ENCODE data around the gene PAK4.
"Not testable (repeated sequence)": the region's sequence is repeated elsewhere in the genome, so short reads cannot be mapped to it uniquely, and the experiment has no call there.

The PAK4 gene

DNA sequence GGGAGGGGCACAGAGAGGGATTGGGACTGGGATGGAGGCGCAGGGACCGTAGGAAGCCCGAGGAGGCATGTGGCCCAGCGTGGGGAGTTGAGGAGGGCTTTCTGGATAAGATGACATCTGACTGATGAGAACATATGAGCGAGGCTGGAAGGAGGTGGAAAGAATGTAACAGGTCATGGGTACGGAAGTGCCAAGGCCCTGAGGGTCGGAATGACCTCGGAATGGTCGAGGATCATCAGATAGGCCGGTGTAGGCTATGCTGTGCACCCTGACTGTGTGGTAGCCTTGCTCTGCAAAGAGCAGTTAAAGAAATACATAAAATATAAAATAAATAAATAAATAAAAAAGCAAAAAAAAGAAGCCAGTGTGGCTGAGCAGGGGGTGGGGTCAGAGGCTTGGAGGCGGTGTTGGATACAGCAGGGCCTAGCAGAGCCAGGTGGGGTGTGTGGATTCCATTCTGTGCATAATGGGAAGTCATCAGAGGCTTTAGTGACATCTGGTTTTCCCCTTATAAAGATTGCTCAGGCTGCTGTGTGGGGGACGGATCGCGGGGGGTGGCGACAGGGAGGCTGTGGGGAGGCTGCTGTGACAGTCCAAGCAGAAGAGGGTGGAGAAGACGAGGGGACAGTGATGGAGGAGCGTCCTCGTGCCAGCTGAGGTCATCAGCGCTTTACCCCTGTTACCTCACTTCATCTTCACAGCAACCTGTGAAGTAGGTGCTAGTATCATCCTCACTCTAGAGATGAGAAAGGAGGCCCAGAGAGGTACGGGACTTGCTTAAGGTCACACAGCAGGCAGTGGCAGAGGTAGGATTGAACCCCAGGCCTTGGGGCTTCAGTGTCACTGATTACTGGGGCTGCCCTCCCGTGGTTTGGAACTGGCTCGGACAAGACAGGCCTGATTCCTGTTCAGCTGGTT is 5.0 kb downstream of the PAK4 start:
- DNase-seq = no peak

DNA sequence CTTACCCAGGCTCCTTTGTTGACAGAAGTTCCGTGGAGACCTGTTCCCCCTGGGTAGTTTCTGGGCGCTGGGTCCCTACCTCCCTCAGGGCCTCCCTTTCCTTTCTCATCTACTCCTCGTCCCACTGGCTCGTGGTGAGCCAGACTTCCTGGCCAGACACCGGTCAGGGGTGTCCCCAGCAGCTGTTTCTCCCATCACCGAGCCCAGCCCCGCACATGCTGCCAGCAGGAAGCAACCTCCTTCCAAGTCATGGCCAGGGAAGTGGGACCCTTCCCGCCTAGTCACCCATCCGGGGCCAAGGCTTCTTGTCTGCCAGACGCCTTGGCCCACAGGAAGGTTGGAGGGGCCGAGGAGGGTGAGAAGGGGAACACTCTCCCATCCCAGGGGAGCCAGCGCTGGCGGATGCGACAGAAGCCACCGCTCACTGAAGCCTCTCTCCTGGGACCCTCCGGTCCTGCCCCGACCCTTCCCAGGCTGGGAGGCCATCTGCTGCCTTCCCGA is 5.7 kb downstream of the PAK4 start:
- no peak for DNase-seq

DNA sequence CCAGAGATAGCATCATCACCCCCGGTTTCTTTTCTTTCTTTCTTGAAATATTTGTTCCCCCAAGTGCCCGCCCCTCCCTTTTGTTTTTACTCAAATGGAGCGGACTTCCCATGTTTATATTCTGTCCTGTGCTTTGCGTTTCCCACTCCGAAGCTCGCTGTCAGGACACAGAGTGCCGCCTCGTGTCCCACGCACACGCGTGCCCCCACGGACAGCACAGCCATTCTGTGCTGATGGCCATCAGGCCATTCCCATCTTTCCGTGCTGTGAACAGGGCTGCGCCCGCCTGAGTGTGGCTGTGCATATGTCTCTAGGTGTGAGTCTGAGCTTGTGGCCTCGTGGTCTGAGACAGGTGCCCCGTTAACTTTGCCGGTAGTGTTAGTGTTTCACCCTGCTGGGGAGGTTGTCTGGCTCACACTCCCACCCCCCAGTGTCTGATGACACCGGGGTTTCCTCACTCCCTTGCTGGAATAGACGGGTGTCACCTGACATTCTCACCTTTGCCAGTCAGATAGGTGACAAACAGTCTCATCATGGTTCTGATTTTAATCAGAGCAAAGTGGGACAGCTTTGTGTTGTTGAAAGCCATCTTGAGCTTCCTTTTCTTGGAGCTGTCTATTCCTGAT is 6.9 kb downstream of the PAK4 start:
- DNase-seq = no peak

DNA sequence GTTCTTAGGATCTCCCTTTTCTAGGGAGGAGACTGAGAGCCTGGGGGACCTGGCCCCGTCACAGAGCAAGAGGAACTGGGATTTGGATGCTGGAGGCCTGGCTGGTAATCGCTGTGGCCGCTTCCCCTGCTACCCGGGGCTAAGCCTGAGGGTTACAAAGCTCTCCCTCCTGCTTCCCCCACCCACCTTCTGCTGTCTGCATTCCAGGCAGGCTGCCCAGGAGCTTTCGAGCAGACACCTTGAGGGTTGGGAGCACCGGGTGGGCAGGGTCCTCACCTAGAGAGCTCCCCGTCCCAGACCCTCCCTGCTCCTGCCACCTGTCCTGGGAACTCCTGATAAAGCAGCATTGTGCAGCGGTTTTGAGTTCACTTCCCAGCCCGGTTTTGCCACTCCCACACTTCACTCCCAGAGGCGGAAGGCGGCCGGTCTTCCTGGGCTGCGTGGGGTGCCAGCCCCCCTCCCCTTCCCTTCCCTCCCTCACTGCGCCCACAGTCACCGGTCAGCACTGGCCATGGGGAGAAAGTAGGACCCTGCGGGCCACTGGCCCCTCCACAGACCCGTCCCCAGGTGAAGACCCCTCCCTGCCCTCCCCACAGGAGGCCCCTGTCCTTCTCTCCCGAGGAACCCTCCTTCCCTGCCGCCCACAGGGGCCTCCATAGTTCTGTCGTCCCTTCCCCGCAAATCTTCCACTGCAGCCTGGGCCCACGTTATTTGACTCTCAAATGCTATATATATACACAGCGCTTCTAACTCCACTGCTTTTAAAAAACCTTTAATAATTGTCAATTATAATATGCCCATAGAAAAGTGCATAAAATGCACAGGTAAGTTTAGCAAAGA is 8.1 kb downstream of the PAK4 start:
- no peak for DNase-seq

DNA sequence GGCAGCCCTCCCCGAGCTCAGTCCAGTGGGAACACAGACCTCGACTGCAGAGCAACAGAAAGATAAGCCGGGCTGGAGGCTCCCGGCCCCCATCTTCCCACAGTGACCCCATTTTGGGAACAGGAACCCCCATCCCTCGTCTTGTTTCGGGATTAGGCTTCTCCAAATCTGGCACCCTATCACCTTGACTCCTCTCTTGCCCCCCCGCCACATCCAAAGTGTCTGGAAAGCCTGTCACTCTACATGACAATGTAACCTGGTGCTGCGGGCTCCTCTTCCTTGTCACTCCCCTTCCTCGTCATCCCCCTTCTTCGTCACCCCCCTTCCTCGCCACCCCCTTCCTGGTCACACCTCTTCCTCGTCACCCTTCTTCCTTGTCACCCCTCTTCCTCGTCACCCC is 10.1 kb downstream of the PAK4 start:
- DNase-seq = no peak

DNA sequence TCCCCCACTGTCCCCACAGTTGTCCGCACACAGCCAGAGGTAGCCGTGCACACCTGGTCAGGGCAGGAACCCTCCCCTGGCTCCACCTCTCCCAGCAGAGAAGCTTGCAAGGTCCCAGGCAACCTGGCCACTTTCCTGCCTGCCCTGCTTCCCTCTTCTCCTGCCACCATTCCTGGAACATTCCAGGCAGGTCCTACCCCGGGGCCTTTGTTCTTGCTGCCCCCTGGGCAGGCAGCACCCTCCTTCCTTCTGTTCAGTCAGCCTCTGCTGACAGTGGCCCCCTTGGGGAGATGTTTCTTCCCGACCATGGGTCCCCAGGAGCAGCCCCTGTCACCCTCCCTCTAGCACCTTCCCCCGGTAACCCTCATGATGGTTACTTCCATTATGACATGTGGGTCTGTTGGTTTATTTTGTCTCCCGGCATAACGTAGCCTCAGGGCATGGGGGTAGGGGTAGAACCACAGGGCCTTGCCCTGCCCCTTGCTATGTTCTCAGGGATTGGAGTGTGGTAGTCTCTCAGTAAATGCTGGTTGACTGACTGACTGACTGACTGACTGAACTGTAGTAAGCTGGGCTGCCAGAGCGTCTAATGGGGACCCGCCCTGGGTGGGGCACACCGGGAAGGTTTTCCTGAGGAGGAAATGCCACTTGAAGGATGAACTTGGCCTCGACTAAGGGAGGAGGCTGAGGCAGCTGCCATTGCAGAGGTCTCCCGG is 10.8 kb downstream of the PAK4 start:
- no peak for DNase-seq

DNA sequence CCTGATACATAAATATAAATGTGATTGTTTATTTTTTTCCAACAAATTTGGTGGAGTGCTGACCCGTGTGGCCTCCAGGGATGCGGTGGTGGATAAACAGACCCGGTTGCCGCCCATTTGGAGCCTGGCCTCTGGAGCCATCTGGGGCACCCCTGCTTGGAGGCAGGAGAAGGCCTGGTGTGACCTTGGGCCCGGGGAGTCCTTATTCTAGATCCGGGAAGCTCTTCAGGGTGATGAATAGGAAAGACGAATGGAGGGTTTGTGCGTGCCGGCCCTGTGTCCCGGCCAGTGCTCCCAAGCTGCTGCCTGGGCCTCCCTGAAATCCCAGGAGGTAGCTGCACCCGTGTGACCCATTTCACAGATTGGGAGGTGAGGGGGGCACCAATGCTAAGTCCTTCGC is 11.5 kb downstream of the PAK4 start:
- DNase-seq = no peak

DNA sequence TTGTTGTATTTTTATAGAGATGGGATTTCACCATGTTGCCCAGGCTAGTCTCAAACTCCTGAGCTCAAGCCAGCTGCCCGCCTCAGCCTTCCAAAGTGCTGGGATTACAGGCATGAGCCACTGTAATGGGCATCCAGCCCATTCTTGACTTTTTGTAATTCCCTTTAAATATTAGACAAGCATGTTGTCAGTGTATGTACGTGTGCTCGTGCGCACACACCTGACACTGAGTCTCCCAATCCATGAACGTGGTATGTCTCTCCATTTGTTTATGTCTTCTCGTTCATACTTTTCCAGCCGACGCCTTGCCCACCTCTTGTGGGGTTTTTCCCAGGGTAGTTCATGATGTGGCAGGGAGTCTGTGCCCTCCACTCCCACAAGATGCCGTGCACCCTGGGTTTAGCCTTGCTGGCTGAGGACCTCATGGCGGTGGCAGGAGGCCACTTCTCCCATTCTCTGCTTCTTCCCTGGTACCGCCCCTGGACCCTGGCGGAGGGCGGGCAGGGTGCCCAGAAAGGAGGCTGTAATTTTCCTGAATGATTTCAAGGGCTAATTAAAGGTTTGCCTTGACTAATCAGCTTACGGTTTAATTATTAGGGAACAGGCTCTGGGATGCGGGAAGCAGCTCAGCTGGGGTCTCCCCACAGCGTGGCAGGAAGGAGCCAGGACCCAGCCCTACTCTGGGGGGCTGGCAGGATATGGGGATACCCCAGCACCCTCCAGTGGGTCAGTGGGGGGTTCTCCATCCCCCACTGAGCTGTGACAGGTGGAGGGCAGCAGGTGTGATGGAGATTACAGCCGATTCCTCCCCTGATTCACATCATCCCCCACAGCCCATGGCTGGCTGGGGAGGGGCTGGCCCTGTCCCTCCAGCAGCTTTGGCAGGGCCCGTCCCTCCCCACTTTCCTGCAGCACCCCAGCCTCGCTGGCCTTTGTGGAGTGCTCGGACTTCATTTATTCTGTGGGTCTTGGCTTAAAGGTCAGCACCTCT is 12.9 kb downstream of the PAK4 start:
- DNase-seq = no peak

DNA sequence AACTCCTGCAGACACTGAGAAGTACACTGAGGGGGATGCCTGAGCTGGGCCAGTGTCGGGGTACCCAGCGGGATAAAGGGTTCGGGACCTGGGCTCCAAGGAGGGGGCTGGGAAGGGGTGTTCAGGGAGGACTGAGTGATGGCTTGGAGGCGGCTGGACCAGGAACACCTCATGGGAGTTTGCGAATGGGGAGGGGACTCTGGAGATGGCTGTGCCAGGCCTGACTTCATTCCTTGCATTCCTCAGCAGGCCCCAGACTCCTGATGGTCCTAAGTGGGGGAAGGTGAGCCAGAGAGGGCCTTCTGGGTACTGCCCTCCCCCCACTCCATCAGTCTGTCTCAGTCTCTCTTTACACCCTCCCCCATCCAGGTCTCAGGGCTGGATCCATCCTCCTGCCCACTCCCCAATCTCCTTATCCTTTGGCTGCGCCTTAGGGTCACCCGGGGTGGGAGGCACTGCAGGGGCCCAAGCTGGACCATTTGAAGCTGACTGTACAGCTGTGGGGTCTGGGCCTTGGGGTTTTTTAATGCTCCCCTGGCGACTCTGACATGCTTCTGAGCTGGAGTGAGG is 13.8 kb downstream of the PAK4 start:
- no peak for DNase-seq

DNA sequence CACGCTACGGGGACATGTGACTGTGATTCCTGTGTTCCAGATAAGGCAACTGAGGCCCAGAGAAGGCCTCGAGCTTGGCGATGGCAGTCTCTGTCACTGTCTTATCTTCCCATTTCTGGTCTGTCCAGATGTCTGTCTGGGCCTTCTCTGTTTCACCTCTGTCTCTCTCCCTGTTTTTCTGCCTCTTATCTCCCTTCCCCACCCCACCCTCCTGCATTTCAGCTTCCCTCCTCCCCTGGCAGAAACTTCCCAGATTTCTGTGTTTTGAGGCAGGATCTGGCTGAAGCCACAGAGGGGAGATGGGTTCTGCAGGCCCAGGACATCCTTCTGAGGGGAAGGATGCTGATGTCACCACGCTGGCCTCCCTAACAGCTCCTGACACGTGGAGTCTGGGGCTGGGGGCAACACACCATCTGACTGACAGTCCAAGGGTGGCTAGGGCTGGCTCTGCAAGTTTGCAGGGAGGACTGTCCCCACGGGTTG is 14.4 kb downstream of the PAK4 start:
- DNase-seq = no peak

DNA sequence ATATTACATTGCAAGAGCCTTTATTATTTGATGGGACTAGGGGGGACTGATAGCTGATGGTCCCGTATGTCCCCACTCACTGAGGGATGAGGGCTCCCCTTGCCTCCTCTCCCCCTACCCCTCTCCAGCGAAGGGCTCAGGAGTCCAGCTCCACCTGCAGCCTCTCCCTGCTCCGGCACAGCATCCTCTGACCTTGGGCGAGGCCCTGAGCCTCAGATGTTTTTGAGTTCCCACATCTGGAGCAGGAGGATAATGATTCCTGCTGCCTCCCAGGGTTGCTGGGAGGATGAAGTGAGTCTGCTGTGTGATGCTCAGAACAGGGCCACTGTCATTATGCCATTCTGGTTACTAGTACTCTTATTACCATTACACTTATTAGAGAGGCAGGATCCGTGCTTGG is 15.0 kb downstream of the PAK4 start:
- DNase-seq = no peak

DNA sequence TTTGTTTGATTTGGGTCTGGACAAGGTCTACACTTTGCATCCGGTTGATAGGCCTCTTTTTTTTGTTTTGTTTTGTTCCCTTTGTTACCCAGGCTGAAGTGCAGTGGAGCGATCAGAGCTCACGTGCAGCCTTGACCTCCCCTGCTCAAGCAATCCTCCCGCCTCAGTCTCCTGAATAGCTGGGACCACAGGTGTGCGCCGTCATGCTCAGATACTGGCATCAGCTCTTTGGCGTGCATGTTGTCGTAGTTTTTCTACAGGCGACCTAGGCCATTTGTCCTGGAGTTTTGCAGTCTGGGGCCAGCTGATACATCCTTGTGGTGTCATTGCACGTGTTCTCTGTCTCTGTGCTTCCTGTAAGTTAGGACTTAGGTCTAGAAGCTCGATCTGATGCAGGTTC is 16.3 kb downstream of the PAK4 start:
- no peak for DNase-seq

DNA sequence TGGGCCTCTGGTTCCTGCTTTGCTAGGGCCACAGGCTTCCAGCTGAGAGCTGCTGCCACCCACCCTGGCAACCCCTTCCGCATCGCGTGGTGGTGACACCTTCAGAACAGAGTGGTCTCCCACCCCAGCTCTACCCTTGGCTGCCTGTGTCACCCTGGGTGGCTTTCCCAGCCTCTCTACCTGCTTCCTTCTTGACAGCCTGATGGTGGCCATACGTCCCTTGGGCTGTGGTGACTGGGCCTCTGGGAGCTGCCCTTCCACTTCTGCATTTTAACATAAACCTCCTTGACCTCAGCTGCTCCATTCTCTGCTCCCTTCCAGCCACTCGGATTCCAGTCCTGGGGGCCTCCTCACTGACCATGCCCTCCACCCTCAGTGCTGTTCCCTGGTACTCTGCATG is 17.0 kb downstream of the PAK4 start:
- DNase-seq = no peak

DNA sequence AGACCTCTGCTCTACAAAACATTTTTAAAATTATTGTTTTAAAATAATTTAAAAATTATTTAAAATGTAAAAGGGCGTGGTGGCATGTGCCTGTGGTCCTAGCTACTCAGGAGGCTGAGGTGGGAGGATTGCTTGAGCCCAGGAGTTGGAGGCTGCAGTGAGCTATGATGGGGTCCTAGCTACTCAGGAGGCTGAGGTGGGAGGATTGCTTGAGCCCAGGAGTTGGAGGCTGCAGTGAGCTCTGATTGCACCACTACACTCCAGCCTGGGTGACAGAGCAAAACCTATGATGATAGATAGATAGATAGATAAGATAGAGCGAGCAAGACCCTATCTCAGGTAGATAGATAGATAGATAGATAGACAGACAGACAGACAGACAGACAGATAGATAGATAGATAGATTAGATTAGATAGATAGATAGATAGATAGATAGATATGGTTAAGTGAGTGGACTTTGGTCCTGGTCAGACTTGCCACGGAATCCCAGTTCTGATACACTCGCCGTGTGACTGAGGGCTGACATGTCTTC is 18.2 kb downstream of the PAK4 start:
- not testable (repeated sequence) for DNase-seq

DNA sequence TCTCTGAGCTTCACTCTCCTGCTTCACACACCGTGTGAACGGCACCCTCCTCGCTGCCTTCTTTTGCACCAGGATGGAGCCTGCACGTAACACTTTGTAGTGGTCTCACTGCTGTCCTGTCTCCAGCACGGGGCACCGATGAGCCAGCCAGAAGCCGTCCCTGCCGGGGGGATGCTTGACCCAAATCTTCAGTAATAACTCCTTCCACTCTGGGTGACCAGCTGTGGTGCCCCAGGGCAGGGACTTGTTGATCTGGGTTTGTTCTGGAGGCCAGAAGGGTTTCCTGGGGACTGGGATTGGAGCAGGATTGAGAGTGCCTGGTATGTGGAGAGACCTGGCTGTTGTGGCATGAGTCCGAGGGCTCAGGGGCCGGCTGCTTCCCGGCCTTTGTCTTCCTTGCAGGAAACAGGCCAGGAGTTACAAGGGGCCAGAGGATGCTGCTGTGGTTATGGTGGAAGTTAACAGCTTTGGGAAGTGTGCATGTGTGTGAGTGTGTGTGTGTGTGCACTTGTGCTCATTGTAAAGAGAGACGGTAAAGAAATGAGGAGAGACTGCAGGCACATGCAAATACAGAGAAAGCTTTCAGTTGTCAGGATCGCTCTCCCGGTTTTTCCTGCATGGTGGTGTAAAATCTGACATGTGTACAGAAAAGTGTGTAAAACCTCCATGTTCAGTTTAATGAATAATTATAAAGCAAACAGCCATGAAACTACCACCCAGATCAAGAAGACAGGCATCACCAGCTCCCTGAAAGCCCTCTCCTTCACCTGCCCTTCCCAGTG is 18.9 kb downstream of the PAK4 start:
- DNase-seq = no peak

DNA sequence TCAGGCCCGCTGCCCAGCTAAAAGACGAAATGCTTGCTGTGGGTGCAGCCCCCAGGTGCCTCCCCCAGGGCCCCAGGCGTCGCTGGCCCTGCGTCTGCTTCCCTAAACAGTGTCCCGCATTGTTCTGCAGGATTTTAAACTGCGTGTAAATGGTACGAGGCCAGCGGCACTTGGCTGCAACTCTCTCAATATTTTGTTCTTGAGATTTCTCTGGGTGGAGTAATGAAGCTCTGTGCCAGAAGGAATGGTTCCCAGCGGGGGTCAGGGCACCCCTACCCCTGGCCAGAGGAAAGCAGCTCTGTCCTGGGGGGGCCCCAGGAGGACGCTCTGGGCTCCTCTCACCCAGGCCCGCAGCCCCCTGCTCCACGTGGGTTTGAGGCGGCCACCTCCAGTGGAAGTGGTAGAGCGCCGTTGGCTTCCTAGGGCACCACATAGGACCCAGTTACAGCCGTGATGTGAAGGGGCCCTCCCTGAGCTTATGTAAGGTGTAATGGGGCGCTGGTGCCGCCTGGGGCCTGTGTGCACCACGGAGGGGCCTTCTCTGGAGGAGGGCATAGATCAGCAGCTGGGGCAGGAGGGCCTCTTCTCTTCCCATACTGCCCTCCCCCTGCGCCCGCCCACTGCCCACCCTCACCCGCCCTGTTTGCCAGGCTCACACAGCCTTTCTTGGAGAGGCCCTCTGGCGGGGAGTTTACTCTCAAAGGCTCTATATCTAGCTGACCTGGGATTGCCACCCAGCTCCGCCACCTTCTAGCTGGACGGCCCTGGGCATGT is 19.8 kb downstream of the PAK4 start:
- no peak for DNase-seq

DNA sequence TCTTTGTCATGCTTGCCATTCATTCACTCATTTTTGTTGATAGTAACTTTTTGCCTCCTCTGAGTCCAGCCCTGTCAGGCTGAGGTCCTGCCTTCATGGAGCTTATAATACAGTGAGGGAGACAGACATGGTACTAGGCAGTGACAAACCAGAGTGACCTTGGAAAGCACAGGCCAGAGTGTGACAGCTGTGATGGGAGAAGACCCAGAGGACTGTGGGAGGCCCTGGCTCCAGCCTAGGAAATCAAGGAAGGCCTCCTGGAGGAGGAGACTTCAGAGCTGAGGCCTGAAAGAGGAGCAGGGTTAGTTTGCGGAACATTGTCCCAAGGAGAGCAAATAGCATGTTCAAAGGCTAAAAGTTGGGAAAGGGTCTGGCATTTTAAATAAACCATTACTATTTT is 20.5 kb downstream of the PAK4 start:
- no peak for DNase-seq

DNA sequence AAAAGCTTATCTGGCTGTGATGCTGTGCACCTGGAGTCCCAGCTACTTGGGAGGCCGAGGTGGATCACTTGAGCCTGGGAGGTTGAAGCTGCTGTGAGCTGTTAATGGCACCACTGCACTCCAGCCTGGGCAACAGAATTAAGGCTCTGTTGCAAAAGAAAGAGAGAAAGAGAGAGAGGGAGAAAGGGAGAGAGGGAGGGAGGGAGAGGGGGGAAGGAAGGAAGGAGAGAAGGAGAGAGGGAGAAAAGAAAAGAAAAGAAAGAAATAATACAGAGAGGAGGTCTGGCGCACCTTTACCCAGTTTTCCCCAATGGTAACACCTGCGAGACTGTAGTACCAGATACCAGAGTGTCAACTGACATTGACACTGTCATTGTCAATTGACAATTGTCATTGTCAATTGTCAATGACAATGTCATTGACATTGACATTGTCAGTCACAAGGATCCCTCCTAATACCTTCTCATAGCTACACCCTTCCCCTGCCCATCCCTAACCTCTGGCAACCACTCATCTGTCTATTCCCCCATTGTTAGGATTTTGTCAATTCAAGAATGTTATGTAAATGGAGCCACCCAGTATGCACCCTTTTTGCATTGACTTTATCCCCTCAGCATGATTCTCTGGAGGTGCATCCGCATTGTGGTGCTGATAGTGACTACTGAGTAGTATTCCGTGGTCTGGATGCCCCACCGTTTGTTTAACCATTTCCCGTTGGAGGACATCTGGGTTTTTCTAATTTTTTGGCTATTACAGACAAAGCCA is 21.3 kb downstream of the PAK4 start:
- no peak for DNase-seq

All from T-helper 1 cell (primary cell).